Activated CD4-positive, alpha-beta T cell treated with anti-CD3 and anti-CD28 coated beads for 24 hours (primary cell): Measurements from ENCODE around the gene RPL13.
A peak's percentile ranks its signal among the peaks of the same experiment; 100 is the strongest.
"Not testable (repeated sequence)": the region's sequence is repeated elsewhere in the genome, so short reads cannot be mapped to it uniquely, and the experiment has no call there.

ENCODE experiments used
- DNase-seq, 2 donors: peaks; one replicate each; pipeline ENCODE4 v3.0.0-alpha.2; 2020; ENCODE audit warnings: low read depth in 2 of 2

Gene RPL13

DNA sequence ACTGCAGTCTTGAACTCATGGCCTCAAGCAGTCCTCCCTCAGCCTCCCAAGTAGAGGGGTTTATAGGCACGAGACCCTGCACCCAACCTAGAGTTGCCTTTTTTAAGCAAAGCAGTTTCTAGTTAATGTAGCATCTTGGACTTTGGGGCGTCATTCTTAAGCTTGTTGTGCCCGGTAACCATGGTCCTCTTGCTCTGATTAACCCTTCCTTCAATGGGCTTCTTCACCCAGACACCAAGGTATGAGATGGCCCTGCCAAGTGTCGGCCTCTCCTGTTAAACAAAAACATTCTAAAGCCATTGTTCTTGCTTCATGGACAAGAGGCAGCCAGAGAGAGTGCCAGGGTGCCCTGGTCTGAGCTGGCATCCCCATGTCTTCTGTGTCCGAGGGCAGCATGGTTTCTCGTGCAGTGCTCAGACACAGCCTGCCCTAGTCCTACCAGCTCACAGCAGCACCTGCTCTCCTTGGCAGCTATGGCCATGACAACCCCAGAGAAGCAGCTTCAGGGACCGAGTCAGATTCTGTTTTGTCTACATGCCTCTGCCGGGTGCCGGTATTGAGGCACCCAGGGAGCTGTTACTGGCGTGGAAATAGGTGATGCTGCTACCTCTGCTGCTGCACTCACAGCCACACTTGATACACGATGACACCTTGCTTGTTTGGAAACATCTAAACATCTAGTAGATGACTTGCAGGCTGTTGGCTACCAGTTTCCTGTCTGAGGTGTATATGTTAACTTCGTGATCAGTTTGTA lies 3.3 kb downstream of the RPL13 start:
- no peak for DNase-seq

DNA sequence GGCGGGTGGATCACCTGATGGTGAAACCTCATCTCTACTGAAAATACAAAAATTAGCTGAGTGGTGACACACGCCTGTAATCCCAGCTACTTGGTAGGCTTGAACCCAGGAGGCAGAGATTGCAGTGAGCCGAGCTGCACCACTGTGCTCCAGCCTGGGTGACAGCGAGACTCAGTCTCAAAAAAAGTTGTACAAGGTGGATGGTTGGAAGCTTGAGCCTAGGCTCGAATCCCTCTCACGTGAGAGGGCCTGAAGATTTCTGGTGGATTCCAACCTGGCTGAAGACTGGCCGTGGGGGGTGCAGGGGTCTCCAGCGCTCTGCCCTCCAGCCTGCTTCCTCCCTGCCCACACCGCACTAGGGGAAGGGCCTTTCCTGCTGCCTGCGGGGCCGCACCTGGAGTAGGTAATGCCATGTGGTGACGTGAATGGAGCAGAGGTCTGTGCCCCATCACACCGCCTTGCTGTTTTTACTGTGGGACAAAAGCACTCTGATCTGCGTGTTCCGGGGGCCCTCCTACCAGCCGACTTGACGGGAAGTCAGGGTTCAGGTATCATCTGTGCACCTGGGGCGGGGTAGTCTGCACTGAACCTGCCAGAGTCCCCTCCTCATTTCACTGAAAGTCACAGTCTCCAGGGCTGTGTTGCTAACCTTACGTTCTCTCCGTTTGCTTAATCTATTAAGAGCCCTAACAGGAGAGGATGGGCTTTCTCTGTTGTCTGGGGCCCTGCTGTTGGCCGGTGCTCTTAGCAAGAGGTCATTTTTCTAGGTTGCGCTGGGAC lies 4.2 kb downstream of the RPL13 start:
- no peak for DNase-seq

DNA sequence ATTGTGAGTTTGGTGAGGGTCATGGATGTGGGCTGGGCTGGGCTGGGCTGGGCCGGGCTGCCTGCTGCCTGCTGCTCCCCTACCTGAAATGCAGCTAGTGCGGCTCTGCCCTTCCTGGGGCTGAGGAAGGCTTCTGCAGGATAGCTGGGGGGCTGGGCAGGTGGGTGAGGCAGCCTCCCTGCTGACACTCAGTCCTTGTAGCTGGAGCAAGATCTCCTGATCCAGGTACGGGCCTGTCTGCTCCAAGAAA lies 4.7 kb downstream of the RPL13 start:
- peak in 1 of 2 donors; percentile 35 for DNase-seq

DNA sequence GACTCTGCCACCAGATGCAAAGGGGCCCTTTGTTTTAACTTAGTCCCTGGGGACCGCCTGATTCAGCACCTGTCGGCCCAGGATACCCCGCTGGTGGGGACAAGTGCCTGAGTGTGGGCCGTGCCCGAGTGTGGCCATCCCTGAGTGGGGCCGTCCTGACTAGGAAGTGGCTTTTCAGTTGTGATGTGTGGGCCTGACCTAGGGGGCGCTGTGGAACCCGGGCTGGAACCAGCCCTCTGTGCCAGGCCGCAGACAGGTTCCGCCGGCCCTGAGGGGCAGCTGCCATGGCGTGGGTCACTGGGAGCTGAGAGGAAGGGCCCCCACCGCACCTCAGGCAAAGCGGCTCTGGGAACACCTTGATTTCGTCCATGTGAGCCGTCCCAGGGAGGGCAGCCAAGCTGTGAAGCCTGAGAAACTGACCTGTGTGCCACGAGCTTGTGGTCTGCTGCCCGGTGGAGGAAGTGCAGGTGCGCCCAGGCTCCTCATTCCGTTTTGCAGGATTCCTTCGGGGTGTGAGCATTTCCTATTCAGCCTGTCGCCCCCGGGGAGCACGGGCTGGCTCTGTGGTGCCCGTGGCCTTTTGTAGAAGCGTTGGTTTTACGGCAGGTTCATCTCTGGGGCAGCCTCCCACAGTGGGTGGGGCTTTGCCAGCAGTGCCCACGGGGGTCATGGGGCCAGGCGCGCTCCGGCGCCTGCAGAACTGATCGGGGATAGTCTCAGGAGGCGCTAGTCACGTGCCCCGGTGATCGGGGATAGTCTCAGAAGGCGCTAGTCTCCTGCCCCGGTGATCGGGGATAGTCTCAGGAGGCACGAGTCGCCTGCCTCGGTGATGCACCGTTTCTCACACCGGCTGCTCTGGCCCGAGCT lies 5.3 kb downstream of the RPL13 start:
- DNase-seq = peak in 1 of 2 donors; percentile 66

DNA sequence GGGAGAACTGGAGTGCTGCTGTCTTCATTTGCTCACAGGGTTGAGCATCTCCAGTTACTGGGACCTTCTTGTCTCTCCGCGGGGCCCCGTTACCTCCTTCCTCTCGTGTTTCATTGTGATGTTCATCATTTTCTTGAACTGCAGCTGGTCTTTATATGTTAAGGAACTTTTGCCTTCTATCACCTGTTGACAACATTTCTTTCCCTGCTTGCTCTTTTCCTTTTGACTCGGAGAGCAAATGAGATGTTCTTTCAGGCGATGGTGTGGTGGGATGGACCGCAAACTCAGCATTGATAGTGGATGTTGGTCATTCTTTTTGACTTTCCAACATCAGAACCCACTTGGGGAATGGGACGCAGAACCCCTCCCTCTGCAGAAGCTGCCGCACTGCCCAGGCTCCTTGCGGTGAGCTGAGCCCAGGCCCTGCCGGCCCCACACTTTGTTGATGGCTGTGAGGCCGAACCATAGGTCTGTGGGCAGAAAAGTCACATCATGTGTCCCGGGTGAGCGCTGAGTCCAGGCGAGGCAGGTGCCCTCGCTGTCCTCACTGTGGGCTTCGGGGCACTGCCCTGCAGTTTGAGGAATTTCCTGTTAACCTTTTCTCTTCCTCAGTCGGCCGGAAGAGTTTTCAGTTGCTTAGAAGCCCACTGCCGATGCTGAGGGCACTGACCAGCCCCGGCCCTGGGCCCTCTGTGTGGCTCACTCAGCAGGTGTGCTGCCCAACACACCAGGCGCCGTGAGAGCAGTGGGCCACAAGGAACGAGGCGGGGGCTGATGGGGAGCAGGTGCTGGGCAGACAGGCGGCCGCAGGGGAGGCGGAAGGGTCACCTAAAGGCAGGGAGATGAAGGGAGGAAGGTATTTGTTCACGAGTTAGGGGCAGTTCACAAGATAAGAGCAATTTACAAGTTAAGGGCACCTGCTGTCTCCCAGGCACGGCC lies 7.4 kb downstream of the RPL13 start:
- DNase-seq = no peak

DNA sequence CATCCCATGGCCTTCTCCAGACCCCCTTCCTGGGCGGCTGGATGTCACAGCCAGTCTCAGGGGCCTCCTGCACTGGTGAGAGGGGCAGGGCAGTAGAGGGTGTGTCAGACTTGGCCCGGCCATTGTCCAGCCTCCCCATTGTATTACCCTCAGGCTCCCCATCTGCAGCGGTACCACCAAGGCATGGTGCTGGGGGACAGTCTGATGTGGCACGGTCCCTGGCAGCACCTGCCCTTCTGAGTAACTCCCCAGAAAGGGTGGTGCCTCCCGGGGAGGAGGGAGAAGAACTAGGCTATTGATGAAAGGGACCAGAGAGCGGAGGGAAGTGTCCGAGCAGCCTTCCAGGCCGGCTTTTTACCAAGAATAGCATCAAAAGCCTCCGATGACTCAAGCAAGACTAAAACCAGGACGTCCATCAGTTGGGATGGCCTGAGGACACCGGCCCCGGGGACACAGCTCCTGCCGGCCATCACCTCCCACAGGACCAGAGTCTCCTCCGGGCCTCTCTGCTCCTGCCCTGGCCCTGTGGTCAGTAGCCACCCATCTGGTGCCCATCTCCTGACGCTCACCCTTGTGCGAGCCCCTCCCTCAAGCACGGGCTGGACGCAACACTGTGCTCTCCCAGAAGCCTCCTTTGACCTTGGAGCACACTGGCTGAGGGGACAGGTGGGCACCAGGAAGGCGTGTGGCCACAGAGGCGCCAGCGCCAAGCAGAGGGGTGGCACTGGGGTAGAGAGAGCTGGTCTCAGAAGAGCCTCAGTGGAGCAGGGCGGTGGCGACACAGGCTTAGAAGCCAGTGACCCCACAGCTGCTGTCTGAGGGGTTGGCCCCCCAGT lies 9.2 kb downstream of the RPL13 start:
- DNase-seq = no peak

DNA sequence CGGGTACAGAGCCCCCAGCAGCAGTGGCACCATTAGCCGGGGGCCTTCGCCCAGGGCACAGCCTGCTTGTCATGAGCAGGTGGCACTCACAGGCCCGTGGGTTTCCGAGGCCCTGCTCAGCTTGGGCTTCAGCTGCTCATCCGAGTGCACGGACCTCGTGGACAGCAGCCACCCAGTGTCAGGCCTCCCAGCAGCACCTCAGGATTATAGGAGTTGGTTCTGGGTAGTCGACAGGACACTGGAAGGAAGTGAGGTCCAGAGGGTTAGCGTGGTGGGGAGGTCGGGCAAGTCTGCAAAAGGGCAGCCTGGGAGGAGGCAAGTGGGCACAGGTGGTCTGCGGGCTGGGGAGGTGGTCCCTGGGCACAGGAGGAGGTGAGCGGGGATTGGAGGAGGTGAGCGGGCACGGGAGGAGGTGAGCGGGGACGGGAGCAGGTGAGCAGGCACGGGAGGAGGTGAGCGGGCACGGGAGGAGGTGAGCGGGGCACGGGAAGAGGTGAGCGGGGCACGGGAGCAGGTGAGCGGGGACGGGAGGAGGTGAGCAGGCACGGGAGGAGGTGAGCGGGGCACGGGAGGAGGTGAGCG lies 10.0 kb downstream of the RPL13 start:
- DNase-seq = no peak

DNA sequence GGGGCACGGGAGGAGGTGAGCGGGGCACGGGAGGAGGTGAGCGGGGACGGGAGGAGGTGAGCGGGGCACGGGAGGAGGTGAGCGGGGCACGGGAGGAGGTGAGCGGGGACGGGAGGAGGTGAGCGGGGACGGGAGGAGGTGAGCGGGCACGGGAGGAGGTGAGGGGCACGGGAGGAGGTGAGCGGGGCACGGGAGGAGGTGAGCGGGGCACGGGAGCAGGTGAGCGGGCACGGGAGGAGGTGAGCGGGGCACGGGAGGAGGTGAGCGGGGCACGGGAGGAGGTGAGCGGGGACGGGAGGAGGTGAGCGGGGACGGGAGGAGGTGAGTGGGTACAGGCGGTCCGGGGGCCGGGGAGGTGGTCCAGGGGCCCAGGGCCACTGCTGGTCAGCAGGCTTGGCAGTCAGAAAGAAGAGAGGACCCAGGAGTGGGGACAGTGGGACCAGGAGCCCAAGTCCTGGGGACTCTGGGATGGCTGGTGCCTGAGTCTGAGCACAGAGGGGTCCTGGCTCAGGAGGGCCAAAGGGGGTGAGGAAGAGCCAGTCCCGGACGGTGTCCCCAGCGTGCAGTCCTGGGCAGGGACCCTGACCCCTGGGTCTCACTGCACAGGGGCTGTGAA lies 10.6 kb downstream of the RPL13 start:
- not testable (repeated sequence) for DNase-seq

DNA sequence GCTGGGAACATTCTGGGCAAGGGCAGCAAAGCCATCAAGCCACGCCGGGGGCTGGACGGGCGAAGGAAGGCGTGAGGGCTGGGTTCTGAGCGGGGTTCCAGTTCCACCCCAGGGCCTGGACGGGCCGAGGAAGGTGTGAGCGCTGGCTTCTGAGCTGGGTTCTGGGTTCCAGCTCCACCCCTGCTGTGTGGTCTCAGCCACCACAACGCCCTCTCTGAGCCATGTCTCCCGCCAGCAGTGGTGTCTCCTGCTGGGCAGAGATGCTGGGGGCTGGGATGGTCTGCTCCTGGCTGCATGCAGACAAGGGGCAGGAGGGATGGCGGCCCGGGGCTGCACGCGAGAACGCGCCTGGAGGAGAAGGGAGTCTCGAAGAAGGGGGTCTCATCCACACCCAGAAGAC lies 11.2 kb downstream of the RPL13 start:
- DNase-seq = no peak

DNA sequence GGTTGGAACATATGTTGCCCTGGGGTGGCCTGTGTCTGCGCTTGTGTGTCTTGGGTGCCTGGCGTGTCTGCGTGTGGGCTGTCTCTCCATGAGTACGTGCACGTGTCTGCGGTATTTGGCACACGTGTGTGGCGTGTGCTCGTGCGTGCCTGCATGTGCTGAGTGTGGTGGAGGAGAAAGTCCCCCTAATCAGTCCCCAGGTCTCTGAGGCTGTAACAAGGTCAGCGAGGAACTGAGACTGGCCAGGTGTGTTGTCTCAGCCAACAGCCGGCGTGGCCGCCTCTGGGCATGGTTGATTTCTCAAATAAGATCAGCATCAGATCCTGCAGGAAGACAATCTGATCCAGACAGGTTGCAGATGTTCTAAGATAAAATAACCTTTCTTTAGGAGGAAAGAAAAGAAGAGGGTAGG lies 11.6 kb downstream of the RPL13 start:
- no peak for DNase-seq

DNA sequence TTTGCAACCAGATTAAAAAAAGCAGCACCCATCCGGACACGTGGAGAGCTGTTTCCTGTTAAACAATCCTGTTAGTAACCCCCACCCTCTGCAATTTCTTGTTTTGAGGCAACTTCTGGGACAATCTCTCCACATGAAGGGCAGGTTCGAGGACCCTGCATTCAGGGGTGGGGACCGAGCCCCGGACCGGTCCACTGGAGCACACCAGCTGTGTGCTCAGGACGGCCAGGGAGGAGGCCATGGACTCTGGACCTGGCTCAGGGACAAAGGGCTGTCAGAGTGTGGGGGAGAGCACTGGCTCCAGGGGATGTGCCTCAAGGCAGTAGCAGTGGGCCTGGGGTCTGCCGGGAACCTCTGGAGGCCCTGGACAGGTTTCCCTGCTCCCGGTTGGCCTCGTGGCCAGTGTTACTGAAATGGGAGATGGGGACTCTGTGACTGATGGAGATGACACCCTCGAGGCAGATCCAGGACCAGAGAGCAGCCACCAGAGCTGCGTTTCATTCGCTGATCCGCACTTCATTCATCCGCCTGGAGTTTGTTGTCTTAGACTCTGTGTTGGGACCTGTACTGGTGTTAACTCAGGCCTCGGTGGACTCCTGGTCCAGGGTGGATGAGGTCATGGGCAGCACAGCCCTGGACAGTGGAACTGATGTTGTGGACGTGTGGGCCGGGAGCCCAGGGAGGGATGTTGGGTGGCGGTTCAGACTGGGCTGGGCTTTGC lies 12.2 kb downstream of the RPL13 start:
- no peak for DNase-seq

DNA sequence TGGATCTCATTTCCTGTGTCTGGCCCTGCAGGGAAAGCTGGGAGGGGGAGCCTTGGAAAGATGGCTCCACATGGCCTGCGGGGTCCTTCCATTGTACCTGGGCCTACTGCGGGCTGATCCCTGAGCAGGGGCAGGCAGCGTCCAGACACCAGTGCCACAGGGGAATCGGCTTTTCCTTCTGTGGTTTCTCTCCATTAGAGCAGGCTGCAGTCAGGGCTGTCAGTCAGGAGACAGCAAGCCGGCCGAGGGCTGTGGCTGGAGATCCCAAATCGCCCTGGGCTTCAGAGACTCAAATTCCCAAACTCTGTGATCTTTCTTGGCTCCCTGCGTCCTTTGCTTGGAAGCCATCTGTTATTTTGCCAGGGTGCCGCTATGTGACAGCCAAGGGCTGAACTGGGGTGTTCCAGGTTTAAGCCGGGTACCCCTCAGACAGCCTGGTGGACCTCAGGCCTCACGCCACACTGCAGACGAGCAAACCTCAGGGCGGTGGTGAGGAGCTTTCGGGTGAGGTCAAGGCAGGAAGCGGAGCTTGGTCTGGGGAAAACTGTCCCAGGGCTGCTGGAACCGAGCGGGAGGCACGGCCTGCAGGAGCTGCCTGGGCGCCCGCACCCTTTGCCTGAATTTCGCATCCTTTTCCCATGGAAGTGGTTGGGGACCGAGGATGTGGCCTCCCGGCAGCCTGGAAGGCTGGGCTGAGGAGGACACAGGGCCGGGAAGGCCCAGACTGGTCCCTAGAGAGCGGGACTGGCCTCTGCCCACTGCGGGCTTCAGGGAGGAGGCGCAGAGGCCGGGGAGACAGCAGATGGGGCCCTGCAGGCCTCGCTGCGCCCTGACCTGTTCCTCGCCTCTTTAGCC lies 13.6 kb downstream of the RPL13 start:
- DNase-seq = no peak

DNA sequence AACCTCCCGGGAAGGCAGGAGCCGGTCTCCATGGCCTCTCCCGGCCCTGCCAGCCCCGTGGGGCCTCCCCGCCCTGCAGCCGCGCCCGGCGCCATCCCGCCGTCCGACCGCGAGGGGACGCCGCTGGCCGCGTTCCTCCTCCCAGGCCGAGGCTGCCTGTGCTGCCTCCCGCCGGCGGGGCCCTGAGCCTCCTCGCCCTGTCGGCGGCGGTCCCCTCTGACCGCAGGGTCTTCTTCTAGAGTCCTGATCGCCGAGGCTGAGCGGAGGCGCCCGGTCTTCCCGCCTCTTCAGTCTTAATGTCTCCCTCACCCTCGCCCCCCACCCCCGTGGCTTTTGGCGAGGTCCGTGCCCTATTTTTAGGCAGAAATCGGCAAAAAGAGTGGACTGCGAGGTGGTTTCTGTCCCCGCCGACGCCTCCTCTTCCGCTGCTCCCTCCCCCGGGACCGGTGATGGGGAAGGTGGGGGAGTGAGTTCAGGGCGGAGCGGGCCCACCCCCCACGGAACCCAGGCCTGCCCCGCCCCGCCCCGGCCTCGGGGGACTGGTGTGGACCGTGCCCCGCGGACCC lies 14.3 kb downstream of the RPL13 start:
- DNase-seq = peak in 1 of 2 donors; percentile 39

DNA sequence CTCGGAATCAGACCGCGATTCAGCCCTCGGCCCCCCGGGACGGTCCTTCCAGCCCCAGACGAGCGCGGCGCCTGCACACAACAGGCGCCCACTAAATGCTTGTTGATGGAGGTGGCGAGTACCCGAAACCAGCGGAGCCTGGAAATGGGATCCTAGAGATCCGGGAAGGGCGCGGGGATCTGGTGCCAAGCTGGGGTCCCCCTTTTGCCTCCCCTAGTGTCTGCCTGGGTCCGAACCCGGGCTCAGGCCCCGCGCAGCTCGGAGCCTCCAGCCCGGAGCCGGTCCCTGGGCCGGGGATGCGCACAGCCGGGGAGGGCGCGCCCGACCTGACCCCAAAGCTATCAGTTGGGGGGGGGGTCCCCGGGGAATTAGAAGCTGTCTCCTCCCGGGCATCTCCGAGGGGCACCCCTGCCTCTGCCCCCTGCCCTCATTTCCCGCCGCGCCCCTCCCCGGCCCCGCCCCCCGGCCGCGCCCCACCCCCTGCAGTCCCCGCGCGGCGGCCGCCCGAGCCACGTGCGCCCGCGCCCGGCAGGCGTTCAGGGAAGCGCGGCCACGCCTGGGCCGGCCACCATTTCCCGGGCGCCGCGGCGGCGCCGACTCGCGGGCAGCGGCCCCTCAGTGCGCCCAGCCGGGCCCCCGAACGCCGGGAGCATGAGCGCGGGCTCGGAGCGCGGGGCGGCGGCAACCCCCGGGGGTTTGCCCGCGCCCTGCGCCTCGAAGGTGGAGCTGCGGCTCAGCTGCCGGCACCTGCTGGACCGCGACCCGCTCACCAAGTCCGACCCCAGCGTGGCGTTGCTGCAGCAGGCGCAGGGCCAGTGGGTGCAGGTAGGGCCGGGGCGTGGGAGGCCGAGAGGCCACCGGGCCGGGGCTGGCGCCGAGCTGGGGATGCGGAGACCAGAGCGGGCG lies 15.0 kb downstream of the RPL13 start, which contains the start of gene CPNE7:
TSS of gene CPNE7 (plus strand) at position 512 of the 906 bp plus-strand sequence. CDS start at position 652, 140 bp downstream.
- DNase-seq = no peak

DNA sequence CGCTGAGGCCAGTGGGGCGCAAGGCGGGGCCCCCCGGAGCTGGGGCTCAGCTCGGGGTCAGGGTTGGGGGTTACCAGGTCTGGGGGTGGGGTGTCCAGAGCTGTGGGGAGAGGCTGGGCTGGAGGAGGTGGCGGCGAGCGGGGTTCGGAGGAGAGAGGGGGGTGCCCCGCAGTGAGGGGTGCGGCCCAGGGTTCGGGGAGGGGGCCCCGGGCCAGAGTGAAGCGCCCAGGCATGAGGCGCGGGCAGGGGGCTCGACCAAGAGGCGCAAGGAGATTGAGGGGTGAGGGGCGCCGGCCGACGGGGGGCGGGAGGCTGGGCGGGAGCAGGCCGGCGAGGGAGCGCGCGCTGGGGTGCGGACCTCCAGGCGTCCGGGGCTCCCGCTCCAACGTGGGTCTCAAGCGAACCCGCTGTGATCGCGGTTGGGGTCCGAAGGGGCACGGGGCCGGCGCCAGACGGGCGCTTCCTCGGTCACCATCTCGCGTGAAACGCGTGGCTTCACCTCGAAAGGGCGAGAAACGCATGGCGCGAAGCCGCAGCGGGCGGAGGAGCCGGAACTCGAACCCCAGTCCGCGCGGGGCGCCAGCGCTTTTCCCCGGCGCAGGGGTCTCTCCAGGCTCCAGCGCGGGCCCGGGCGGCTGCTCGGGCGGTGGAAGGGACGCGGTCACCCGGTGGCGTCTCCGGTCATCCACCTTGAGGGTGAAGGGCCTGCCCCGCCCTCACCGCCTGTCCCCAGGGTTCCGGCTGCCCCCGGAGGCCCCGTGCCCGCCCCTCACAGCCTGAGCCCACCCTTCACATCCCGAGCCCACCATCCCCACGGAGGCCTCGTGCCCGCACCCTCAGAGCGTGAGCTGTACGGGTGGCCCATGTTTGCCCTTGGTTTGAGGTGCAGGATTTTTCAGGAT lies 15.9 kb downstream of the RPL13 start:
- DNase-seq = no peak
